SU-DHL-6 (cell line): Measurements from ENCODE around the gene TBRG4.

Source experiments
- H2AFZ ChIP-seq: fragments of 200-600 bp; sonication (generic); 2 replicates; pipeline ENCODE4 v1.6.1; 2014; ENCODE audit warnings: low read depth, mild to moderate bottlenecking, moderate library complexity, mixed read lengths, antibody characterized with exemption, low read length; ENCODE audit not compliant: severe bottlenecking
- H3F3A ChIP-seq: fragments of 200-600 bp; shearing (Covaris generic); 2 replicates; pipeline ENCODE4 v1.6.0; 2016; ENCODE audit warnings: antibody characterized with exemption, mild to moderate bottlenecking; ENCODE audit not compliant: insufficient read depth
- H3K27ac ChIP-seq: fragments of 200-600 bp; sonication (generic); 2 replicates; pipeline ENCODE4 v1.5.1; 2016; ENCODE audit warnings: low read depth, mild to moderate bottlenecking, low read length, moderate library complexity, mixed read lengths
- H3K27me3 ChIP-seq: fragments of 200-600 bp; sonication (generic), shearing (Covaris generic); 2 replicates; pipeline ENCODE4 v1.6.0; 2014; ENCODE audit warnings: mild to moderate bottlenecking, low read length
- H3K36me3 ChIP-seq: fragments of 200-600 bp; sonication (generic); 2 replicates; pipeline ENCODE4 v1.6.1; 2014; ENCODE audit warnings: mild to moderate bottlenecking, low read length, mixed read lengths
- H3K4me2 ChIP-seq: fragments of 300-600, 200-600 bp; shearing (Covaris generic), sonication (generic); 2 replicates; pipeline ENCODE4 v1.6.0; 2014; ENCODE audit warnings: low read length, low read depth, mild to moderate bottlenecking; ENCODE audit not compliant: poor library complexity, severe bottlenecking
- H3K4me3 ChIP-seq: fragments of 200-600 bp; sonication (generic); 2 replicates; pipeline ENCODE4 v1.5.1; 2014; ENCODE audit warnings: antibody characterized with exemption, low read length, mild to moderate bottlenecking, mixed read lengths; ENCODE audit not compliant: insufficient read depth, poor library complexity, severe bottlenecking
- H3K79me2 ChIP-seq: fragments of 200-600 bp; sonication (generic); 2 replicates; pipeline ENCODE4 v1.6.1; 2014; ENCODE audit warnings: mild to moderate bottlenecking, low read length, moderate library complexity; ENCODE audit not compliant: insufficient read depth
- H3K9ac ChIP-seq: fragments of 200-600 bp; sonication (generic); 2 replicates; pipeline ENCODE4 v1.7.0; 2014; ENCODE audit warnings: mild to moderate bottlenecking, low read length
- H3K9me2 ChIP-seq: fragments of 200-600 bp; sonication (generic); replicated peaks from 2 replicates; pipeline ENCODE4 v1.6.1; 2014; ENCODE audit warnings: low read length; ENCODE audit not compliant: insufficient read depth
- H3K9me3 ChIP-seq: fragments of 200-600 bp; sonication (generic); 2 replicates; pipeline ENCODE4 v1.6.1; 2014; ENCODE audit warnings: low read length, mixed read lengths; ENCODE audit not compliant: insufficient read depth
- H4K20me1 ChIP-seq: fragments of 200-600 bp; sonication (generic); 2 replicates; pipeline ENCODE4 v1.6.1; 2014; ENCODE audit warnings: low read depth, mild to moderate bottlenecking, antibody characterized with exemption, low read length, moderate library complexity, mixed read lengths
- CTCF ChIP-seq: fragments of 200-600 bp; sonication (generic); IDR thresholded peaks from one replicate; pipeline ENCODE4 v1.5.1; 2017; ENCODE audit warnings: antibody characterized with exemption, mild to moderate bottlenecking, low read length, moderate library complexity; ENCODE audit not compliant: insufficient read depth, poor library complexity, severe bottlenecking
- EZH2phosphoT487 ChIP-seq: fragments of 200-600 bp; sonication (generic), shearing (Covaris generic); conservative IDR thresholded peaks from 2 replicates; pipeline ENCODE4 v1.6.1; 2018; ENCODE audit warnings: mild to moderate bottlenecking, antibody characterized with exemption, low read length, moderate library complexity, mixed read lengths

The TBRG4 gene

GRCh38 chr7:45082831-45083331, 28.6 kb downstream of the TBRG4 start:
- no peaks in the 10 kb centered on the region for H3K27me3 ChIP-seq
- H2AFZ ChIP-seq: no peak overlapping the region
- no peak overlapping the region for H3K27ac ChIP-seq
- H3K79me2 ChIP-seq: no peaks in the 10 kb centered on the region
- H3K4me3 ChIP-seq: no peak overlapping the region
- H3K4me2 ChIP-seq: no peak overlapping the region
- H3K9ac ChIP-seq: no peak overlapping the region
- no peaks in the 10 kb centered on the region for H3K9me3 ChIP-seq
- H3F3A ChIP-seq: no peaks in the 10 kb centered on the region
- H3K9me2 ChIP-seq: no peaks in the 10 kb centered on the region
- no peaks in the 10 kb centered on the region for H4K20me1 ChIP-seq
- H3K36me3 ChIP-seq: no peaks in the 10 kb centered on the region
- TF ChIP-seq CTCF (no peak), EZH2phosphoT487 (no peak)

GRCh38 chr7:45082031-45082830, 29.3 kb downstream of the TBRG4 start:
- Histone ChIP-seq H3K9me2 (no peaks in the 10 kb centered on the region), H3K27me3 (no peaks in the 10 kb centered on the region), H2AFZ (no peak overlapping the region), H3K36me3 (no peaks in the 10 kb centered on the region), H3K9ac (no peak overlapping the region), H4K20me1 (no peaks in the 10 kb centered on the region), H3K4me3 (no peak overlapping the region), H3K79me2 (no peaks in the 10 kb centered on the region), H3K27ac (no peak overlapping the region), H3K4me2 (no peak overlapping the region), H3K9me3 (no peaks in the 10 kb centered on the region), H3F3A (no peaks in the 10 kb centered on the region)
- TF ChIP-seq CTCF (no peak), EZH2phosphoT487 (no peak)

- H3K9ac ChIP-seq: no peak overlapping the region
- H3K9me3 ChIP-seq: no peaks in the 10 kb centered on the region
- no peak overlapping the region for H2AFZ ChIP-seq
- no peaks in the 10 kb centered on the region for H3F3A ChIP-seq
- H3K27ac ChIP-seq: no peak overlapping the region
- TF ChIP-seq EZH2phosphoT487 (no peak), CTCF (no peak)
- H3K36me3 ChIP-seq: no peaks in the 10 kb centered on the region
- no peaks in the 10 kb centered on the region for H3K9me2 ChIP-seq
- H3K79me2 ChIP-seq: no peaks in the 10 kb centered on the region
- H4K20me1 ChIP-seq: no peaks in the 10 kb centered on the region
- H3K4me3 ChIP-seq: no peak overlapping the region
- H3K27me3 ChIP-seq: no peaks in the 10 kb centered on the region
- H3K4me2 ChIP-seq: no peak overlapping the region
These were observed 29.9 kb downstream of the TBRG4 start for GRCh38 chr7:45081670-45081974.
